Tongue (tissue), 2 donors: ENCODE data around the gene CIDEB. TPM values are rescaled to one million over a fixed set of nuclear protein-coding genes. Genes with fewer than 3 reads are reported as not detected.

Experiments
- small RNA-seq: library from RNA; depleted of rRNA; stranded (forward); fragments of <200 nt; gene quantifications from one replicate; pipeline ENCODE3, GENCODE V24; 2014; ENCODE audit warnings: low replicate concordance
- total RNA-seq: library from RNA; depleted of rRNA; stranded (reverse); fragments of >200 nt; gene quantifications from one replicate; pipeline ENCODE4 v1.2.3, GENCODE V29; 2014

CIDEB gene
- total RNA-seq, 1 donor from 2014 or later, result 14.6 TPM

Small RNAs within 50 kb of the gene (small RNA-seq; reads per million reads assigned to genes)
- gene RF00026, result not detected

Other genes with a start within 250 kb of the CIDEB start
- not detected for gene CPNE6, start 236.4 kb downstream of the CIDEB start, total RNA-seq
- gene PCK2, start 213.7 kb downstream of the CIDEB start, total RNA-seq, result 2.9 TPM
- 80.3 TPM for gene DCAF11, start 193.2 kb downstream of the CIDEB start, total RNA-seq
- gene NRL, start 193.0 kb downstream of the CIDEB start, total RNA-seq, result 2.4 TPM
- gene FITM1, start 177.3 kb downstream of the CIDEB start, total RNA-seq, result 132 TPM
- 73.5 TPM for gene PSME1, start 171.8 kb downstream of the CIDEB start, total RNA-seq
- gene EMC9, start 166.4 kb downstream of the CIDEB start, total RNA-seq, result 18.1 TPM
- 35.5 TPM for gene PSME2, start 161.4 kb downstream of the CIDEB start, total RNA-seq
- gene RNF31, start 160.5 kb downstream of the CIDEB start, total RNA-seq, result 38.2 TPM
- gene IRF9, start 146.7 kb downstream of the CIDEB start, total RNA-seq, result 34.6 TPM
- gene REC8, start 135.9 kb downstream of the CIDEB start, total RNA-seq, result 8.6 TPM
- 30.8 TPM for gene IPO4, start 119.2 kb downstream of the CIDEB start, total RNA-seq
- gene TM9SF1, start 112.5 kb downstream of the CIDEB start, total RNA-seq, result 52.9 TPM
- not detected for gene TSSK4, start 102.3 kb downstream of the CIDEB start, total RNA-seq
- gene CHMP4A, start 94.5 kb downstream of the CIDEB start, total RNA-seq, result 47.6 TPM
- 12.9 TPM for gene MDP1, start 91.9 kb downstream of the CIDEB start, total RNA-seq
- gene NEDD8, start 75.6 kb downstream of the CIDEB start, total RNA-seq, result 77.0 TPM
- gene GMPR2, start 75.0 kb downstream of the CIDEB start, total RNA-seq, result 102 TPM
- 33.8 TPM for gene TINF2, start 65.4 kb downstream of the CIDEB start, total RNA-seq
- gene TGM1, start 44.8 kb downstream of the CIDEB start, total RNA-seq, result 29.0 TPM
- gene RABGGTA, start 36.4 kb downstream of the CIDEB start, total RNA-seq, result 16.5 TPM
- gene DHRS1, start 8.2 kb downstream of the CIDEB start, total RNA-seq, result 13.0 TPM
- gene NOP9, start 8.1 kb downstream of the CIDEB start, total RNA-seq, result 24.5 TPM
- 19.3 TPM for gene LTB4R2, start 2.2 kb upstream of the CIDEB start, total RNA-seq
- 8.8 TPM for gene LTB4R, start 3.5 kb upstream of the CIDEB start, total RNA-seq
- 16.7 TPM for gene ADCY4, start 27.1 kb upstream of the CIDEB start, total RNA-seq
- gene RIPK3, start 32.0 kb upstream of the CIDEB start, total RNA-seq, result 5.5 TPM
- 56.6 TPM for gene NFATC4, start 60.2 kb upstream of the CIDEB start, total RNA-seq
- gene NYNRIN, start 91.0 kb upstream of the CIDEB start, total RNA-seq, result 35.1 TPM
- gene CBLN3, start 121.7 kb upstream of the CIDEB start, total RNA-seq, result 1.3 TPM
- gene KHNYN, start 122.0 kb upstream of the CIDEB start, total RNA-seq, result 56.6 TPM
- gene SDR39U1, start 134.8 kb upstream of the CIDEB start, total RNA-seq, result 20.5 TPM
- not detected for gene CMA1, start 200.3 kb upstream of the CIDEB start, total RNA-seq